Endothelial cell of umbilical vein (primary cell): ENCODE measurements around the gene RUNDC1.

Experiments used
- EZH2 ChIP-seq: IDR thresholded peaks from 2 replicates; pipeline ENCODE4 v1.6.1; 2012; ENCODE audit warnings: borderline replicate concordance, low read depth, mild to moderate bottlenecking, moderate library complexity, low read length, inconsistent platforms; ENCODE audit not compliant: severe bottlenecking
- FOS ChIP-seq: IDR thresholded peaks from 2 replicates; pipeline ENCODE4 v1.6.1; 2011; ENCODE audit warnings: mild to moderate bottlenecking, low read length, moderate library complexity, borderline replicate concordance; ENCODE audit not compliant: insufficient read depth
- JUN ChIP-seq: IDR thresholded peaks from 2 replicates; pipeline ENCODE4 v1.6.1; 2011; ENCODE audit warnings: borderline replicate concordance, low read depth; ENCODE audit not compliant: insufficient read length, insufficient read depth
- MYC ChIP-seq: IDR thresholded peaks from one replicate; pipeline ENCODE4 v1.6.1; 2011; ENCODE audit warnings: mild to moderate bottlenecking, low read depth, low read length
- POLR2A ChIP-seq: IDR thresholded peaks from 2 replicates; pipeline ENCODE4 v1.6.1; 2012; ENCODE audit warnings: low read depth, mild to moderate bottlenecking, control low read depth, low read length
- POLR2AphosphoS5 ChIP-seq: IDR thresholded peaks from 2 replicates; pipeline ENCODE4 v1.6.1; 2012; ENCODE audit warnings: low read depth, mild to moderate bottlenecking, control low read depth, low read length, moderate library complexity; ENCODE audit not compliant: insufficient read depth
- TF ChIP-seq, protein P1 (sequence below), 2 donors: IDR thresholded peaks; 1 replicate in 1 of 2; 2 replicates in 1 of 2; pipeline ENCODE4 v1.5.1; 2011; ENCODE audit warnings: low read length in 2 of 2, mild to moderate bottlenecking in 2 of 2, moderate library complexity in 2 of 2, control low read depth in 1 of 2, inconsistent platforms in 1 of 2, low read depth in 1 of 2; ENCODE audit not compliant: insufficient read depth in 1 of 2; ENCODE audit errors: extremely low read depth in 1 of 2
- TF ChIP-seq, protein P2 (sequence below): IDR thresholded peaks from 2 replicates; pipeline ENCODE4 v1.6.1; 2011; ENCODE audit not compliant: insufficient read depth, insufficient read length

DNA sequence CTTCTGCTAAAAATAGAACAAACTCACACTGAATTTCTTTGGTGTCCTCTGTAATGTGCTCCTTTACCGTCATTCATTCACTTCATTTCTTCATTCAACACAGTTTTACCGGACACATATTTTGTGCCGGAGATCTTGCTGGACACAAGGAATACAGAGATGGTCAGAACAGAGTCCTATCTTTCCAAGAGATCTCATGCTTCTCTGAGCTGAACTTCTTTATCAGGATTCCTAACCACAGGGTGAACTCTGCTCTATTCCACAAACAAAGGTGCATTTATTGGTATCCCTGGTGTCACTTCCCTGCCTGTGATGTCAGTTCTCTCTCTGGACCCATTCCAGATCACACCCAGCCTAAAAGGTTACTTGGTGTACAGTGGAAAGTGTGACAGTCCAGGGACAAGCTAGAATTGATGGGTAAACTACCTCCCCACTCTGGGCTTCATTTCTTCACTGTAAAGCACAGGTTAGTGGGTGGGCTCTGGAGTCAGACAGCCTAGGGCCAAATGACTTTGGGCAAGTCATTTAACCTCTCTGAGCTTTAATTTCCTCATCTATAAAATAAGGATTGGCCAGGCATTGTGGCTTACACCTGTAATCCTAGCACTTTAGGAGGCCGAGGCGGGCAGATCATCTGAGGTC is 30.4 kb downstream of the RUNDC1 start:
- TF ChIP-seq EZH2 (no peak), POLR2A (no peak), MYC (no peak), POLR2AphosphoS5 (no peak), FOS (no peak), JUN (no peak)
- TF ChIP-seq, protein P1, sequence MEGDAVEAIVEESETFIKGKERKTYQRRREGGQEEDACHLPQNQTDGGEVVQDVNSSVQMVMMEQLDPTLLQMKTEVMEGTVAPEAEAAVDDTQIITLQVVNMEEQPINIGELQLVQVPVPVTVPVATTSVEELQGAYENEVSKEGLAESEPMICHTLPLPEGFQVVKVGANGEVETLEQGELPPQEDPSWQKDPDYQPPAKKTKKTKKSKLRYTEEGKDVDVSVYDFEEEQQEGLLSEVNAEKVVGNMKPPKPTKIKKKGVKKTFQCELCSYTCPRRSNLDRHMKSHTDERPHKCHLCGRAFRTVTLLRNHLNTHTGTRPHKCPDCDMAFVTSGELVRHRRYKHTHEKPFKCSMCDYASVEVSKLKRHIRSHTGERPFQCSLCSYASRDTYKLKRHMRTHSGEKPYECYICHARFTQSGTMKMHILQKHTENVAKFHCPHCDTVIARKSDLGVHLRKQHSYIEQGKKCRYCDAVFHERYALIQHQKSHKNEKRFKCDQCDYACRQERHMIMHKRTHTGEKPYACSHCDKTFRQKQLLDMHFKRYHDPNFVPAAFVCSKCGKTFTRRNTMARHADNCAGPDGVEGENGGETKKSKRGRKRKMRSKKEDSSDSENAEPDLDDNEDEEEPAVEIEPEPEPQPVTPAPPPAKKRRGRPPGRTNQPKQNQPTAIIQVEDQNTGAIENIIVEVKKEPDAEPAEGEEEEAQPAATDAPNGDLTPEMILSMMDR (IDR thresholded peaks at IDR 0.05; ENCODE audit: extremely low read depth in 1 of 2, insufficient read depth in 1 of 2, low read depth in 1 of 2, low read length in 2 of 2): no peak
- TF ChIP-seq, protein P2, sequence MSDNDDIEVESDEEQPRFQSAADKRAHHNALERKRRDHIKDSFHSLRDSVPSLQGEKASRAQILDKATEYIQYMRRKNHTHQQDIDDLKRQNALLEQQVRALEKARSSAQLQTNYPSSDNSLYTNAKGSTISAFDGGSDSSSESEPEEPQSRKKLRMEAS: no peak
